Fibroblast of lung (primary cell): ENCODE data around the gene AFG3L2. TPM values are rescaled to one million over a fixed set of nuclear protein-coding genes. Genes with fewer than 3 reads are reported as not detected.

Experiments used
- DNase-seq, 2 donors: peaks; one replicate each; pipeline versions ENCODE4 v3.0.0 to v3.0.0-alpha.2; 2010; ENCODE audit warnings: low read depth in 2 of 2
- H2AFZ ChIP-seq: 2 replicates; pipeline ENCODE4 v1.5.1; 2012; ENCODE audit warnings: low read length, control low read depth, inconsistent platforms
- H3K27ac ChIP-seq: 2 replicates; pipeline ENCODE4 v1.5.1; 2011; ENCODE audit warnings: low read length, control low read depth; ENCODE audit not compliant: insufficient read depth
- H3K27me3 ChIP-seq: 2 replicates; pipeline ENCODE4 v1.5.1; 2011; ENCODE audit warnings: mild to moderate bottlenecking, low read length; ENCODE audit not compliant: control insufficient read depth, insufficient read depth
- H3K36me3 ChIP-seq: 2 replicates; pipeline ENCODE4 v1.5.1; 2011; ENCODE audit warnings: low read length; ENCODE audit not compliant: control insufficient read depth, insufficient read depth
- H3K4me1 ChIP-seq: 2 replicates; pipeline ENCODE4 v1.5.1; 2011; ENCODE audit warnings: low read length; ENCODE audit not compliant: control insufficient read depth, insufficient read depth; ENCODE audit errors: extremely low read depth
- H3K4me2 ChIP-seq: 2 replicates; pipeline ENCODE4 v1.5.1; 2011; ENCODE audit warnings: low read length, control low read depth; ENCODE audit not compliant: insufficient read depth; ENCODE audit errors: extremely low read depth
- H3K4me3 ChIP-seq, 4 experiments: fragments of 200-600 bp in 1 of 4; sonication (generic) in 1 of 4; replicated peaks in 1 of 4; 2 replicates each; pipeline ENCODE4 v1.5.1; 2011 to 2016; ENCODE audit warnings: low read length in 4 of 4, low read depth in 3 of 4, mild to moderate bottlenecking in 3 of 4, control low read depth in 2 of 4, inconsistent platforms in 1 of 4, mixed read lengths in 1 of 4; ENCODE audit not compliant: insufficient read depth in 1 of 4; ENCODE audit errors: control extremely low read depth in 1 of 4
- H3K79me2 ChIP-seq: 2 replicates; pipeline ENCODE4 v1.5.1; 2012; ENCODE audit warnings: mild to moderate bottlenecking, low read length, inconsistent platforms; ENCODE audit not compliant: control insufficient read depth, insufficient read depth
- H3K9ac ChIP-seq: 2 replicates; pipeline ENCODE4 v1.5.1; 2011; ENCODE audit warnings: mild to moderate bottlenecking, low read length, control low read depth; ENCODE audit not compliant: insufficient read depth
- H3K9me3 ChIP-seq: 2 replicates; pipeline ENCODE4 v1.5.1; 2012; ENCODE audit warnings: low read depth, low read length; ENCODE audit not compliant: control insufficient read depth, insufficient read depth
- H4K20me1 ChIP-seq: 2 replicates; pipeline ENCODE4 v1.5.1; 2011; ENCODE audit warnings: low read length; ENCODE audit not compliant: control insufficient read depth, insufficient read depth; ENCODE audit errors: extremely low read depth
- CTCF ChIP-seq, 2 donors: IDR thresholded peaks in 1 of 2; conservative IDR thresholded peaks in 1 of 2; 1 replicate in 1 of 2; 2 replicates in 1 of 2; pipeline ENCODE4 v1.5.1; 2011 to 2012; ENCODE audit warnings: low read length in 2 of 2, control low read depth in 1 of 2, inconsistent platforms in 1 of 2, low read depth in 1 of 2, mild to moderate bottlenecking in 1 of 2
- EZH2 ChIP-seq: IDR thresholded peaks from 2 replicates; pipeline ENCODE4 v1.5.1; 2012; ENCODE audit warnings: low read length, control low read depth, mild to moderate bottlenecking; ENCODE audit errors: missing control alignments
- polyA plus RNA-seq, 2 donors: library from polyadenylated mRNA; depleted of rRNA in 1 of 2; stranded (reverse) in 1 of 2; unstranded in 1 of 2; fragments of >200 nt; gene quantifications; 2 replicates each; pipeline ENCODE4 v1.2.1, GENCODE V29; 2011 to 2012; ENCODE audit warnings: missing spikeins in 1 of 2
- total RNA-seq: library from RNA; depleted of rRNA; stranded (reverse); fragments of >200 nt; gene quantifications from 2 replicates; pipeline ENCODE4 v1.2.1, GENCODE V29; 2014

Gene AFG3L2
- total and polyA plus RNA-seq, 2 donors (not counting 1 experiment from before 2014, with no cell fraction given): 38.3 to 41.0 TPM

- Histone ChIP-seq H3K79me2 (peaks cover 37% of the 10 kb centered on the region), H3K36me3 (no peaks in the 10 kb centered on the region), H3K4me1 (no peaks in the 10 kb centered on the region), H3K27ac (peak overlapping the region; percentile 67), H3K9me3 (no peaks in the 10 kb centered on the region), H4K20me1 (no peaks in the 10 kb centered on the region), H3K9ac (peak overlapping the region; percentile 56), H3K4me3 (peak overlapping the region; percentile 25 to 72 (median 58)), H3K27me3 (no peaks in the 10 kb centered on the region), H3K4me2 (peak overlapping the region; percentile 77), H2AFZ (peak overlapping the region; percentile 67)
- TF ChIP-seq CTCF (conservative IDR thresholded peaks at IDR 0.05 in 1 of 2, IDR thresholded peaks at IDR 0.05 in 1 of 2; ENCODE audit: low read depth in 1 of 2, low read length in 2 of 2) (peak in 1 of 2 donors; percentile 20), EZH2 (no peak)
- DNase-seq: peak in 1 of 2 donors; percentile 97
These were observed 650 bp upstream of the AFG3L2 start for GRCh38 chr18:12377556-12378197.

- peak overlapping the region; percentile 88 for H3K27ac ChIP-seq
These were observed 833 bp downstream of the AFG3L2 start for GRCh38 chr18:12376034-12376753.

More at GRCh38 chr18:12376034-12376753, 833 bp downstream of the AFG3L2 start:
- H3K4me2 ChIP-seq: peak overlapping the region; percentile 83
- TF ChIP-seq EZH2 (no peak), CTCF (conservative IDR thresholded peaks at IDR 0.05 in 1 of 2, IDR thresholded peaks at IDR 0.05 in 1 of 2; ENCODE audit: low read depth in 1 of 2, low read length in 2 of 2) (no peak)
- H3K9ac ChIP-seq: peak overlapping the region; percentile 97
- H2AFZ ChIP-seq: no peak overlapping the region
- H3K36me3 ChIP-seq: no peaks in the 10 kb centered on the region
- H3K27me3 ChIP-seq: no peaks in the 10 kb centered on the region
- no peaks in the 10 kb centered on the region for H3K4me1 ChIP-seq
- H4K20me1 ChIP-seq: no peaks in the 10 kb centered on the region
- no peaks in the 10 kb centered on the region for H3K9me3 ChIP-seq
- H3K79me2 ChIP-seq: peaks cover 50% of the 10 kb centered on the region
- DNase-seq: peak in 1 of 2 donors; percentile 18
- H3K4me3 ChIP-seq: peak overlapping the region; percentile 56 to 90 (median 72)
